ENCODE data around the gene CUL3.
"Not testable (repeated sequence)": the region's sequence is repeated elsewhere in the genome, so short reads cannot be mapped to it uniquely, and the experiment has no call there.

The CUL3 gene

GRCh38 chr2:224584785-224585210 is 365 bp downstream of the CUL3 start:
- peak overlapping the region; percentile 87 for H3K27ac ChIP-seq (replicated peaks)
- TF ChIP-seq SPI1 (IDR thresholded peaks at IDR 0.05; ENCODE audit: borderline replicate concordance, low read depth) (no peak), REST (IDR thresholded peaks at IDR 0.05; ENCODE audit: insufficient replicate concordance, low read depth) (no peak), CTCF (IDR thresholded peaks at IDR 0.05; ENCODE audit: insufficient read depth, low read length) (no peak), GABPA (IDR thresholded peaks at IDR 0.05; ENCODE audit: low read depth) (peak; percentile 82), POLR2AphosphoS5 (IDR thresholded peaks at IDR 0.05; ENCODE audit: low read depth) (no peak)
- no peaks in the 10 kb centered on the region for H3K27me3 ChIP-seq (ENCODE audit: insufficient read depth, poor library complexity, severe bottlenecking)
- H3K4me3 ChIP-seq (replicated peaks; ENCODE audit: insufficient read depth, low read length) = peak overlapping the region; percentile 96
- DNase-seq (ENCODE audit: low read depth in 1 of 2, low spot score in 1 of 2) = peak in 1 of 2 experiments; percentile 45

- H3K4me3 ChIP-seq (replicated peaks; ENCODE audit: insufficient read depth, low read length) = peak overlapping the region; percentile 96
- H3K27me3 ChIP-seq (ENCODE audit: insufficient read depth, poor library complexity, severe bottlenecking) = no peaks in the 10 kb centered on the region
- H3K27ac ChIP-seq (replicated peaks) = peak overlapping the region; percentile 78
- no peak for TF ChIP-seq POLR2AphosphoS5 (IDR thresholded peaks at IDR 0.05; ENCODE audit: low read depth)
- TF ChIP-seq SPI1 (IDR thresholded peaks at IDR 0.05; ENCODE audit: borderline replicate concordance, low read depth) = no peak
- TF ChIP-seq REST (IDR thresholded peaks at IDR 0.05; ENCODE audit: insufficient replicate concordance, low read depth) = no peak
- TF ChIP-seq CTCF (IDR thresholded peaks at IDR 0.05; ENCODE audit: insufficient read depth, low read length) = no peak
- DNase-seq (ENCODE audit: low read depth in 1 of 2, low spot score in 1 of 2) = peak in 1 of 2 experiments; percentile 75
Measured at GRCh38 chr2:224584111-224584784, 915 bp downstream of the CUL3 start.

GRCh38 chr2:224583033-224583432 is 2.1 kb downstream of the CUL3 start:
- H3K27ac ChIP-seq (replicated peaks); H3K27me3 ChIP-seq (ENCODE audit: insufficient read depth, poor library complexity, severe bottlenecking); DNase-seq (ENCODE audit: low read depth in 1 of 2, low spot score in 1 of 2): not testable (repeated sequence)
- H3K4me3 ChIP-seq (replicated peaks; ENCODE audit: insufficient read depth, low read length) = peak overlapping the region; percentile 96; the same call in 1 of the 2 replicates

- H3K27ac ChIP-seq (replicated peaks) = no peak overlapping the region
- no peak overlapping the region for H3K4me3 ChIP-seq (replicated peaks; ENCODE audit: insufficient read depth, low read length)
- H3K27me3 ChIP-seq (ENCODE audit: insufficient read depth, poor library complexity, severe bottlenecking) = no peaks in the 10 kb centered on the region
- no peak for DNase-seq (ENCODE audit: low read depth in 1 of 2, low spot score in 1 of 2)
- TF ChIP-seq CTCF (IDR thresholded peaks at IDR 0.05; ENCODE audit: insufficient read depth, low read length) = no peak
- TF ChIP-seq POLR2AphosphoS5 (IDR thresholded peaks at IDR 0.05; ENCODE audit: low read depth) = no peak
- TF ChIP-seq SPI1 (IDR thresholded peaks at IDR 0.05; ENCODE audit: borderline replicate concordance, low read depth) = no peak
- TF ChIP-seq GABPA (IDR thresholded peaks at IDR 0.05; ENCODE audit: low read depth) = no peak
- TF ChIP-seq REST (IDR thresholded peaks at IDR 0.05; ENCODE audit: insufficient replicate concordance, low read depth) = no peak
Measured at GRCh38 chr2:224580248-224580647, 4.9 kb downstream of the CUL3 start.
